ENCODE results near the gene ELOVL2. TPM values are rescaled to one million over a fixed set of nuclear protein-coding genes. Genes with fewer than 3 reads are reported as not detected.
"Not testable (repeated sequence)": the region's sequence is repeated elsewhere in the genome, so short reads cannot be mapped to it uniquely, and the experiment has no call there.

Gene ELOVL2
- total RNA-seq, 1 donor from 2014 or later, result not detected

GRCh38 chr6:11006061-11006460, 38.0 kb downstream of the ELOVL2 start:
- Mint-ChIP-seq H3K27ac (no peak overlapping the region), H3K9me3 (no peaks in the 10 kb centered on the region), H3K4me3 (no peak overlapping the region), H3K4me1 (no peaks in the 10 kb centered on the region), H3K27me3 (peaks cover 16% of the 10 kb centered on the region), H3K36me3 (ENCODE audit: low read depth) (no peaks in the 10 kb centered on the region)
- POLR2A ChIA-PET, result no interaction called here
- CTCF ChIA-PET, result no interaction called here
- ATAC-seq (ENCODE audit: low read depth), result no peak
- intact Hi-C loops (cut with micrococcal nuclease), result no loop called here
- DNase-seq, result no peak
- no peak for TF ChIP-seq CTCF (IDR thresholded peaks at IDR 0.05)

GRCh38 chr6:11003297-11003696, 40.8 kb downstream of the ELOVL2 start:
- peaks cover 15% of the 10 kb centered on the region for H3K27me3 Mint-ChIP-seq
- H3K9me3 Mint-ChIP-seq; ATAC-seq (ENCODE audit: low read depth); H3K4me1 Mint-ChIP-seq; CTCF ChIA-PET; DNase-seq; H3K27ac Mint-ChIP-seq; POLR2A ChIA-PET; H3K4me3 Mint-ChIP-seq; intact Hi-C loops (cut with micrococcal nuclease); H3K36me3 Mint-ChIP-seq (ENCODE audit: low read depth): not testable (repeated sequence)

GRCh38 chr6:11002176-11002575, 41.9 kb downstream of the ELOVL2 start:
- no peak for TF ChIP-seq CTCF (IDR thresholded peaks at IDR 0.05)
- Mint-ChIP-seq H3K9me3 (no peaks in the 10 kb centered on the region), H3K4me1 (no peaks in the 10 kb centered on the region), H3K27ac (no peak overlapping the region), H3K36me3 (ENCODE audit: low read depth) (no peaks in the 10 kb centered on the region), H3K27me3 (peaks cover 11% of the 10 kb centered on the region), H3K4me3 (no peak overlapping the region)
- ATAC-seq (ENCODE audit: low read depth) (no peak), DNase-seq (no peak)
- POLR2A ChIA-PET, result no interaction called here
- intact Hi-C loops (cut with micrococcal nuclease), result no loop called here
- CTCF ChIA-PET, result no interaction called here

GRCh38 chr6:10999994-11000393, 44.1 kb downstream of the ELOVL2 start:
- no peaks in the 10 kb centered on the region for H3K36me3 Mint-ChIP-seq (ENCODE audit: low read depth)
- no peak overlapping the region for H3K27ac Mint-ChIP-seq
- peaks cover 11% of the 10 kb centered on the region for H3K27me3 Mint-ChIP-seq
- ChIA-PET POLR2A (no interaction called here), CTCF (no interaction called here)
- H3K4me1 Mint-ChIP-seq, result no peaks in the 10 kb centered on the region
- intact Hi-C loops (cut with micrococcal nuclease), result no loop called here
- H3K4me3 Mint-ChIP-seq, result no peak overlapping the region
- TF ChIP-seq CTCF (IDR thresholded peaks at IDR 0.05), result no peak
- DNase-seq, result no peak
- H3K9me3 Mint-ChIP-seq, result no peaks in the 10 kb centered on the region
- no peak for ATAC-seq (ENCODE audit: low read depth)

GRCh38 chr6:10995114-10995707, 48.9 kb downstream of the ELOVL2 start:
- ChIA-PET POLR2A (no interaction called here), CTCF (no interaction called here)
- Mint-ChIP-seq H3K4me3 (no peak overlapping the region), H3K36me3 (ENCODE audit: low read depth) (no peaks in the 10 kb centered on the region), H3K4me1 (no peaks in the 10 kb centered on the region), H3K27me3 (peaks cover 12% of the 10 kb centered on the region), H3K9me3 (no peaks in the 10 kb centered on the region), H3K27ac (no peak overlapping the region)
- no peak for DNase-seq
- TF ChIP-seq CTCF (IDR thresholded peaks at IDR 0.05), result no peak
- no peak for ATAC-seq (ENCODE audit: low read depth)
- intact Hi-C loops (cut with micrococcal nuclease), result no loop called here

- H3K27me3 Mint-ChIP-seq, result peaks cover 10% of the 10 kb centered on the region
- POLR2A ChIA-PET, result no interaction called here
- H3K4me3 Mint-ChIP-seq, result no peak overlapping the region
- no peak for TF ChIP-seq CTCF (IDR thresholded peaks at IDR 0.05)
- no peaks in the 10 kb centered on the region for H3K9me3 Mint-ChIP-seq
- CTCF ChIA-PET, result no interaction called here
- intact Hi-C loops (cut with micrococcal nuclease), result no loop called here
- H3K36me3 Mint-ChIP-seq (ENCODE audit: low read depth), result no peaks in the 10 kb centered on the region
- no peak overlapping the region for H3K27ac Mint-ChIP-seq
- no peaks in the 10 kb centered on the region for H3K4me1 Mint-ChIP-seq
- DNase-seq (no peak), ATAC-seq (ENCODE audit: low read depth) (no peak)
Measured at GRCh38 chr6:10993896-10994295, 50.2 kb downstream of the ELOVL2 start.

Data from activated B cell treated with CpG ODN at 0.5 μM for 24 hours (primary cell).